K562 (cell line): ENCODE measurements around the gene HYAL4. TPM values are rescaled to one million over a fixed set of nuclear protein-coding genes. Genes with fewer than 3 reads are reported as not detected.
A peak's percentile ranks its signal among the peaks of the same experiment; 100 is the strongest.

Source experiments
- ATAC-seq: fragments of 200-7000 bp; cut with Tn5 transposase; 3 replicates; pipeline ENCODE4 v1.9.1; 2020; ENCODE audit warnings: moderate library complexity
- BruUV-seq: library from RNA; stranded (reverse); fragments of 400-500 nt; replicated peaks from 2 replicates; lab custom pipeline; 2021; lab: Mats Ljungman, UMichigan
- CTCF ChIA-PET: fragments of 300-600 bp; formaldehyde crosslinking; extraction: SDS; loops from one replicate; lab custom pipeline; 2021; ENCODE audit warnings: low intra/inter-chr PET ratio; lab: Yijun Ruan, JAX
- POLR2A ChIA-PET: fragments of 300-600, 350-650 bp; sonication (Branson Sonifier 250); formaldehyde crosslinking; extraction: SDS; loops from one replicate; lab custom pipeline; 2021; ENCODE audit warnings: antibody characterized with exemption, inconsistent platforms; lab: Yijun Ruan, JAX
- DNase-seq, 4 experiments: peaks; one replicate each; pipeline versions ENCODE4 v3.0.0 to v3.0.0-alpha.2; 2011 to 2018; ENCODE audit warnings: low spot score in 3 of 4, mixed read lengths in 3 of 4; ENCODE audit errors: extremely low read depth in 1 of 4
- FAIRE-seq: peaks from 2 replicates; lab custom pipeline; 2011; peaks lifted over from hg19 to GRCh38; lab: Jason Lieb, UNC
- H2AFZ ChIP-seq: 2 replicates; pipeline ENCODE4 v1.6.0; 2011; ENCODE audit warnings: low read depth, low read length, control low read depth, inconsistent platforms
- H3K27ac ChIP-seq: fragments of 200-600 bp; 3 replicates; pipeline ENCODE4 v1.8.0; 2011; ENCODE audit warnings: low read depth, mild to moderate bottlenecking, control low read depth, inconsistent platforms, low read length, moderate library complexity, mixed read lengths; ENCODE audit errors: extremely low read depth
- H3K27me3 ChIP-seq, 2 experiments: fragments of 300-600 bp in 1 of 2; 2 replicates in 1 of 2; 3 replicates in 1 of 2; pipeline versions ENCODE4 v1.6.0 to v1.8.0; 2011; ENCODE audit warnings: inconsistent platforms in 2 of 2, low read length in 2 of 2, mild to moderate bottlenecking in 1 of 2, mixed read lengths in 1 of 2, moderate library complexity in 1 of 2; ENCODE audit not compliant: control insufficient read depth in 2 of 2, insufficient read depth in 2 of 2
- H3K36me3 ChIP-seq: fragments of 300-600 bp; 3 replicates; pipeline ENCODE4 v1.8.0; 2011; ENCODE audit warnings: mild to moderate bottlenecking, low read length, inconsistent platforms; ENCODE audit not compliant: control insufficient read depth, insufficient read depth
- H3K4me1 ChIP-seq, 2 experiments: fragments of 200-600 bp in 1 of 2; replicated peaks in 1 of 2; 2 replicates in 1 of 2; 3 replicates in 1 of 2; pipeline versions ENCODE4 v1.5.1 to v1.8.0; 2011; ENCODE audit warnings: inconsistent platforms in 2 of 2, low read length in 2 of 2, mild to moderate bottlenecking in 1 of 2, mixed read lengths in 1 of 2, moderate library complexity in 1 of 2; ENCODE audit not compliant: control insufficient read depth in 2 of 2, insufficient read depth in 2 of 2
- H3K4me2 ChIP-seq: 2 replicates; pipeline ENCODE4 v1.6.1; 2011; ENCODE audit warnings: low read length, control low read depth, inconsistent platforms, mixed read lengths; ENCODE audit not compliant: insufficient read depth
- H3K4me3 ChIP-seq: fragments of 200-600 bp; sonication (generic), shearing (Covaris generic); 2 replicates; pipeline ENCODE4 v1.5.1; 2016; ENCODE audit warnings: control low read depth, inconsistent platforms
- H3K79me2 ChIP-seq: fragments of 200-600 bp; 3 replicates; pipeline ENCODE4 v1.8.0; 2011; ENCODE audit warnings: low read length, inconsistent platforms; ENCODE audit not compliant: control insufficient read depth, insufficient read depth
- H3K9ac ChIP-seq, 2 experiments: 2 replicates each; pipeline versions ENCODE4 v1.6.0 to v1.6.1; 2011; ENCODE audit warnings: low read depth in 2 of 2, low read length in 2 of 2, control low read depth in 1 of 2, inconsistent platforms in 1 of 2, mild to moderate bottlenecking in 1 of 2, mixed read lengths in 1 of 2; ENCODE audit not compliant: insufficient read depth in 1 of 2
- H3K9me1 ChIP-seq: one replicate; pipeline ENCODE4 v1.6.0; 2011; ENCODE audit warnings: inconsistent platforms, mild to moderate bottlenecking, low read length, moderate library complexity; ENCODE audit not compliant: control insufficient read depth, insufficient read depth
- H3K9me3 ChIP-seq: replicated peaks from 2 replicates; pipeline ENCODE4 v1.5.1; 2011; ENCODE audit warnings: low read depth, low read length, inconsistent platforms; ENCODE audit not compliant: control insufficient read depth, insufficient read depth
- H4K20me1 ChIP-seq: replicated peaks from 2 replicates; pipeline ENCODE4 v1.6.1; 2011; ENCODE audit warnings: low read length, inconsistent platforms, mixed read lengths; ENCODE audit not compliant: control insufficient read depth, insufficient read depth
- MECOM ChIP-seq: fragments of 250-450 bp; sonication (Bioruptor Pico); IDR thresholded peaks from 2 replicates; pipeline ENCODE4 v1.8.0; 2022; ENCODE audit warnings: inconsistent platforms
- NONO ChIP-seq, 2 experiments: fragments of 200-400 bp in 1 of 2; fragments of 450-650 bp in 1 of 2; formaldehyde crosslinking in 1 of 2; IDR thresholded peaks; 2 replicates each; pipeline ENCODE4 v1.6.1; 2017; ENCODE audit warnings: low read depth in 2 of 2, mild to moderate bottlenecking in 2 of 2, moderate library complexity in 2 of 2, low read length in 1 of 2
- PTRF ChIP-seq: fragments of 450-650 bp; IDR thresholded peaks from 2 replicates; pipeline ENCODE4 v1.6.1; 2016; ENCODE audit warnings: mild to moderate bottlenecking, missing genetic modification characterization, missing compliant biosample characterization
- SOX6 ChIP-seq: fragments of 450-650 bp; IDR thresholded peaks from 2 replicates; pipeline ENCODE4 v1.6.1; 2014; ENCODE audit warnings: mild to moderate bottlenecking
- TCF3 ChIP-seq: sonication (generic); formaldehyde crosslinking; IDR thresholded peaks from 2 replicates; pipeline ENCODE4 v1.4.0; 2020; ENCODE audit warnings: mild to moderate bottlenecking, missing genetic modification reagents
- ZFP36 ChIP-seq: fragments of 150-350 bp; IDR thresholded peaks from 2 replicates; pipeline ENCODE4 v1.6.1; 2018; ENCODE audit warnings: low read length, low read depth; ENCODE audit not compliant: partially characterized antibody
- ZNF232 ChIP-seq: sonication (generic); formaldehyde crosslinking; IDR thresholded peaks from 2 replicates; pipeline ENCODE4 v1.8.0; 2022; ENCODE audit warnings: mild to moderate bottlenecking, missing genetic modification reagents
- WGBS: fragments of 100-300 bp; shearing (Covaris generic); methylation state at CpG from one replicate; pipeline ENCODE4 v1.1.6; 2016; ENCODE audit warnings: low coverage, mixed read lengths; ENCODE audit not compliant: insufficient coverage; ENCODE audit errors: missing lambda C conversion rate; 5-methylcytosine and 5-hydroxymethylcytosine counted together
- in situ Hi-C: fragments of 300-500 bp; cut with MboI; formaldehyde crosslinking; loops from 4 replicates; pipeline ENCODE4 v1.15.0; 2018; ENCODE audit warnings: inconsistent platforms, mixed read lengths
- intact Hi-C: fragments of 100-400 bp; cut with micrococcal nuclease; formaldehyde crosslinking; loops from 2 replicates; pipeline ENCODE4 v1.14.2; 2022
- polyA plus RNA-seq, 8 experiments: library from polyadenylated mRNA; depleted of rRNA in 4 of 8; stranded (reverse) in 5 of 8; unstranded in 3 of 8; fragments of >200 nt; fragmentation: Nextera tagmentation in 2 of 8; fragmentation: Illumina TruSeq in 1 of 8; extraction: Ambion mirVana in 2 of 8; extraction: Trizol in 1 of 8; gene quantifications; 2 replicates each; pipeline versions ENCODE4 v1.2.1 to v1.2.3, GENCODE V29; 2011 to 2014; ENCODE audit warnings: inconsistent platforms in 1 of 8, missing spikeins in 1 of 8
- total RNA-seq, 7 experiments: library from RNA; depleted of rRNA in 6 of 7; stranded (reverse); fragments of >200 nt in 6 of 7; fragmentation: Illumina TruSeq in 2 of 7; extraction: Trizol in 2 of 7; gene quantifications; 2 replicates each; pipeline versions ENCODE4 v1.2.1 to v1.2.3, GENCODE V29; 2011 to 2021; ENCODE audit warnings: low replicate concordance in 1 of 7
- TF ChIP-seq, protein P1 (sequence below), 3 experiments: fragments of 200-800 bp in 1 of 3; sonication (Bioruptor generic) in 1 of 3; sonication (generic) in 1 of 3; formaldehyde crosslinking in 1 of 3; IDR thresholded peaks; 2 replicates each; pipeline versions ENCODE4 v1.6.1 to v1.8.0; 2016 to 2022; ENCODE audit warnings: mild to moderate bottlenecking in 2 of 3, missing compliant biosample characterization in 2 of 3, missing genetic modification characterization in 2 of 3, missing genetic modification reagents in 1 of 3
- TF ChIP-seq, protein P2 (sequence below): sonication (generic); formaldehyde crosslinking; IDR thresholded peaks from 2 replicates; pipeline ENCODE4 v1.5.0; 2020; ENCODE audit warnings: missing genetic modification reagents

The HYAL4 gene
- total and polyA plus RNA-seq, 9 of the 15 experiments (the other 6 are each of a cell fraction or from before 2014, with no cell fraction given), result not detected

DNA sequence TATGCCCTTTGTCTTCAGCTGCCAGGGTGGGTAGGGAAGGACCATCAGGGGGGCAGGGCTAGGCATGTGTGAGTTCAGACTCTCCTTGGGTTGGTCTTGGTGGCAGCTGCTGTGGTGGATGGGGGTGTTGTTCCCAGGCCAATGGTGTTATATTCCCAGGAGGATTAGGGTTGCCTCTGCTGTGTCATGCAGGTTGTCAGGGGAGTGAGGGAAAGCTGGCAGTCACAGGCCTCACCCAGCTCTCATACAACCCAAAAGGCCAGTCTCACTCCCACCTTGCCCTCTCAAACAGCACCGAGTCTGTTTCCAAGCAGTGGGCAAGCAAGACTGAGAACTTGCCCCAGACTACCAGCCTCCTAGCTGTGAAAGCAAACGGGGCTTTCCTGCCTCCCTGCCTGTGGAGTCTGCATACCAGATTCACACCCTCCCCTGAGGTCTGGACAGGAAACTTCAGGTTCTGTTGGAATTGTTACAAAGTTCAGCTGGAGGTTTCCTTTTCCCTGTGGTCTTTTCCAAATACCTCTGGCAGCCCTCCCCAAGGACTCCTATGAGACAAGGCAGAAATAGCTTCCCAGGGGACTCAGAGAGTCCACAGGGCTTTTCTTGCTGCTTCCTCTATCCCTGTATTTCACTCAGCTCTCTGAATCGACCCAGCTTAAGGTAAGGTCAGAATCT is 1.4 kb downstream of the HYAL4 start:
- no TSS peak for BruUV-seq
- H3K9ac ChIP-seq, result no peak overlapping the region
- H3K4me1 ChIP-seq, result no peaks in the 10 kb centered on the region
- H3K36me3 ChIP-seq, result no peaks in the 10 kb centered on the region
- H3K27me3 ChIP-seq, result no peaks in the 10 kb centered on the region
- H3K27ac ChIP-seq, result no peak overlapping the region
- POLR2A ChIA-PET, result interaction anchor here (0.6 to 0.8 kb wide), 2 partner anchors 97 to 273 kb away, joined by 3 read pairs; partner anchors contain the start of gene WASL
- FAIRE-seq (no peak), DNase-seq (no peak), ATAC-seq (peak; percentile 42; the same call in 1 of the 3 replicates)
- H3K4me3 ChIP-seq, result no peak overlapping the region
- in situ Hi-C loops (no loop called here), intact Hi-C loops (no loop called here)
- H3K79me2 ChIP-seq, result no peaks in the 10 kb centered on the region
- TF ChIP-seq TCF3 (CRISPR knock-in tag) (no peak), SOX6 (no peak), ZNF232 (CRISPR knock-in tag) (no peak), MECOM (CRISPR knock-in tag) (no peak), PTRF (tag) (no peak), NONO (IDR thresholded peaks at IDR 0.05; ENCODE audit: low read depth in 2 of 2, low read length in 1 of 2) (no peak), ZFP36 (peak; percentile 46)
- TF ChIP-seq, protein P1, sequence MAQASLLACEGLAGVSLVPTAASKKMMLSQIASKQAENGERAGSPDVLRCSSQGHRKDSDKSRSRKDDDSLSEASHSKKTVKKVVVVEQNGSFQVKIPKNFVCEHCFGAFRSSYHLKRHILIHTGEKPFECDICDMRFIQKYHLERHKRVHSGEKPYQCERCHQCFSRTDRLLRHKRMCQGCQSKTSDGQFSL (CRISPR knock-in tag; IDR thresholded peaks at IDR 0.05), result no peak
- TF ChIP-seq, protein P1 (tag; IDR thresholded peaks at IDR 0.05), result no peak
- TF ChIP-seq, protein P2, sequence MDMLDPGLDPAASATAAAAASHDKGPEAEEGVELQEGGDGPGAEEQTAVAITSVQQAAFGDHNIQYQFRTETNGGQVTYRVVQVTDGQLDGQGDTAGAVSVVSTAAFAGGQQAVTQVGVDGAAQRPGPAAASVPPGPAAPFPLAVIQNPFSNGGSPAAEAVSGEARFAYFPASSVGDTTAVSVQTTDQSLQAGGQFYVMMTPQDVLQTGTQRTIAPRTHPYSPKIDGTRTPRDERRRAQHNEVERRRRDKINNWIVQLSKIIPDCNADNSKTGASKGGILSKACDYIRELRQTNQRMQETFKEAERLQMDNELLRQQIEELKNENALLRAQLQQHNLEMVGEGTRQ (CRISPR knock-in tag), result no peak
- WGBS, result 2% methylated on average over 3 of the region's 3 CpGs
- H4K20me1 ChIP-seq, result no peaks in the 10 kb centered on the region
- no peaks in the 10 kb centered on the region for H3K9me3 ChIP-seq
- no peak overlapping the region for H2AFZ ChIP-seq
- no peak overlapping the region for H3K4me2 ChIP-seq
- H3K9me1 ChIP-seq, result no peaks in the 10 kb centered on the region
- CTCF ChIA-PET, result no interaction called here
